ENCODE data around the gene KLHL8.
A peak's percentile ranks its signal among the peaks of the same experiment; 100 is the strongest.

Gene KLHL8

GRCh38 chr4:87220094-87220822 is at the start of gene KLHL8:
Gene KLHL8, minus strand, starts transcription at chr4:87220618. Its CDS starts 25,079 bp downstream, at chr4:87195539.
- DNase-seq (ENCODE audit: low spot score): peak; percentile 96
- in situ Hi-C loops (cut with MboI; ENCODE audit: low pct_unique_long_range_greater_than_20kb, low sequenced_read_pairs, unreplicated experiment): no loop called here
- no peak for TF ChIP-seq CTCF (IDR thresholded peaks at IDR 0.05; ENCODE audit: extremely low read depth, insufficient read depth, missing control alignments)

DNA sequence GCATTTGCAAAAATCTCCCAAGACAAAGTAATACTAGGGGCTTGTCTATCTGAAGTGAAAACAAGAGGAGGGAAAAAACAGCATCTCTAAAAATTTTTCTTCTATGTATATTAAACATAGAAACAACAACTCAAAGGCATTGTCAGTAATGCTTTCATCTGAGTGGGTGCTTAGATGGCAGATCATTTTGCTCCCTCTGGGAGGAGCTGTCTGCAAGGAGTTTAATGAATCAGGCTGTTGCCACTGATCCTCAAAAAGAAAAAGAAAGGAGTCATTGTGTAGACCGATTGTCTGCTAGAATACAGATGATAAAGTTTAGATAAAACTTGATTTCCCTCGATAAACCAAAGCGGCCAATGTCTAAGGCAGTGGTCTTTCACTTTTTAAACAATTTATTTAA is 49.7 kb upstream of the KLHL8 start:
- peak; percentile 9 for DNase-seq (ENCODE audit: low spot score)
- no peak for TF ChIP-seq CTCF (IDR thresholded peaks at IDR 0.05; ENCODE audit: extremely low read depth, insufficient read depth, missing control alignments)
- in situ Hi-C loops (cut with MboI; ENCODE audit: low pct_unique_long_range_greater_than_20kb, low sequenced_read_pairs, unreplicated experiment): no loop called here

DNA sequence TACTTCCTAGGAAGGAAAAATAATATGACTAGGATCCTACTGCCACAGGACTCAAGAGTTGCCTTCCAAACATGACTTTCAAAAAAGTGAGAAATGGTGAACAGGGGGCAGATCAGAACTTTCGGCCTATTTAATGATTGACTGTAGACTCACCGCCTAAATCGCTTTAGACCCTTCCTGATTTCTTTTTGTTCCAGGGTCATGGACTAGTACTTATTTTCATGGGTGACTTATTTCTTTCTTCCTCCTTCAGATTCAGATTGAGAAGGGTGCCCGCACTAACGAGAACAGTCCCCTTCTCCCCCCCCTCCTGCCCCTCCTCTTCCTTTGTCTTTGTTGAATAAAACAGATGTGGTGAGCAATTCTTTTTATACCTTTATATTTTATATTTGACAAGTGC is 48.0 kb upstream of the KLHL8 start:
- DNase-seq (ENCODE audit: low spot score): no peak
- in situ Hi-C loops (cut with MboI; ENCODE audit: low pct_unique_long_range_greater_than_20kb, low sequenced_read_pairs, unreplicated experiment): no loop called here
- no peak for TF ChIP-seq CTCF (IDR thresholded peaks at IDR 0.05; ENCODE audit: extremely low read depth, insufficient read depth, missing control alignments)

DNA sequence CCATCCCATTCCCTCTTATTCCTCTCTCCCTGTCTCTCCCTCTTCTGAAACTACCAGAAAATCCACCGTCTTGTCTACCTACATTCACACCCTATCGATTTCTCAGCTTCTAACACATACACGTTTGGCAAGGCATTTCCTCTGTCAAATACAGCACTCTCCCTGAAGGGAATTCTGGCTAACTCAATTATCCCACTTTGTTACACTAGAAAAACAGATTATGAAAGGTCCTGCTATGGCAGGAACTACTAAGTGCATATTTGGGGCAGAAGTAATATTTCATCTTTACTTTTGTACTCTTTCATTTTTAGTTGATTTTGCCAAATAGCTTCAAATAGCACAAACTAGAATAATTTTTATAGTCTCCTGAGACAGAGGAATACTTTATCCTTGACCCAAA is 46.6 kb upstream of the KLHL8 start:
- in situ Hi-C loops (cut with MboI; ENCODE audit: low pct_unique_long_range_greater_than_20kb, low sequenced_read_pairs, unreplicated experiment): no loop called here
- TF ChIP-seq CTCF (IDR thresholded peaks at IDR 0.05; ENCODE audit: extremely low read depth, insufficient read depth, missing control alignments): no peak
- DNase-seq (ENCODE audit: low spot score): no peak

DNA sequence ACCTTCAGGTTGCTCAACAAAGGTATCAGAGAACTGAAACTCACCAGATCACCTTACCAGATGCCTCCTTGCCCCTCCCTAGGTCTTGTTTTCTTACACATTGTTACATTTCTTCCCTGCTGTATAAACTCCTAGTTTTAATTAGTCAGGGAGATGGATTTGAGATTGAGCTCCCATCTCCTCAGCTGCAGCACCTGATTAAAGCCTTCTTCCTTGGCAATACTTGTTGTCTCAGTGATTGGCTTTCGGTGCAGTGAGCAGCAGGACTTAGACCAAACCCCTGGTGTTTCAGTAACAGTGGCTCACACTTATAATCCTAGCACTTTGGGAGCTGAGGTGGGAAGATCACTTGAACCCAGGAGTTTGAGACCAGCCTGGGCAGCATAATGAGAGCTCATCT is 42.5 kb upstream of the KLHL8 start:
- TF ChIP-seq CTCF (IDR thresholded peaks at IDR 0.05; ENCODE audit: extremely low read depth, insufficient read depth, missing control alignments): no peak
- no peak for DNase-seq (ENCODE audit: low spot score)
- in situ Hi-C loops (cut with MboI; ENCODE audit: low pct_unique_long_range_greater_than_20kb, low sequenced_read_pairs, unreplicated experiment): no loop called here

DNA sequence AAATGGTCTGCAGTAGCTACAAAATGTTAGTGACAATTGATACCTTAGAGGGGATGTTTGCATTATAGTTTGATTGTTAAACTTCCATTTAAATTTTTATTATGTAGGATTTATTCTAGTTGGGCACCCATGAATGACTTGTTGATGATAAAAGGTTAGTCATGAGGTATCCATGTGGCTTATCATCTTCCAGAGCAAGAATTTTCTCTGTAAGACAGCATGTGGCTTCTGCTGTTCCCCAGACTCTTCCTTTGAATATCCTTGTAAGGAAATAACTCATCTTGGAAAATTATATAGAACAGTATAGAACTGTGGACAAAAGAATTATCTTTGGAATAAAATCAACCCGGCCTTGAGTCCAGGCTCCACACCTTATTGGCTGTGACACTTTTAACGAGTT is 40.1 kb upstream of the KLHL8 start:
- in situ Hi-C loops (cut with MboI; ENCODE audit: low pct_unique_long_range_greater_than_20kb, low sequenced_read_pairs, unreplicated experiment): no loop called here
- no peak for DNase-seq (ENCODE audit: low spot score)
- no peak for TF ChIP-seq CTCF (IDR thresholded peaks at IDR 0.05; ENCODE audit: extremely low read depth, insufficient read depth, missing control alignments)
